ENCODE results near the gene SMG9.

Gene SMG9

GRCh38 chr19:43697295-43697694 lies 57.5 kb downstream of the SMG9 start:
- no peak for DNase-seq (ENCODE audit: low spot score)
- TF ChIP-seq, protein P1, sequence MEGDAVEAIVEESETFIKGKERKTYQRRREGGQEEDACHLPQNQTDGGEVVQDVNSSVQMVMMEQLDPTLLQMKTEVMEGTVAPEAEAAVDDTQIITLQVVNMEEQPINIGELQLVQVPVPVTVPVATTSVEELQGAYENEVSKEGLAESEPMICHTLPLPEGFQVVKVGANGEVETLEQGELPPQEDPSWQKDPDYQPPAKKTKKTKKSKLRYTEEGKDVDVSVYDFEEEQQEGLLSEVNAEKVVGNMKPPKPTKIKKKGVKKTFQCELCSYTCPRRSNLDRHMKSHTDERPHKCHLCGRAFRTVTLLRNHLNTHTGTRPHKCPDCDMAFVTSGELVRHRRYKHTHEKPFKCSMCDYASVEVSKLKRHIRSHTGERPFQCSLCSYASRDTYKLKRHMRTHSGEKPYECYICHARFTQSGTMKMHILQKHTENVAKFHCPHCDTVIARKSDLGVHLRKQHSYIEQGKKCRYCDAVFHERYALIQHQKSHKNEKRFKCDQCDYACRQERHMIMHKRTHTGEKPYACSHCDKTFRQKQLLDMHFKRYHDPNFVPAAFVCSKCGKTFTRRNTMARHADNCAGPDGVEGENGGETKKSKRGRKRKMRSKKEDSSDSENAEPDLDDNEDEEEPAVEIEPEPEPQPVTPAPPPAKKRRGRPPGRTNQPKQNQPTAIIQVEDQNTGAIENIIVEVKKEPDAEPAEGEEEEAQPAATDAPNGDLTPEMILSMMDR (IDR thresholded peaks at IDR 0.05; ENCODE audit: extremely low read depth, missing control alignments) = no peak

DNA sequence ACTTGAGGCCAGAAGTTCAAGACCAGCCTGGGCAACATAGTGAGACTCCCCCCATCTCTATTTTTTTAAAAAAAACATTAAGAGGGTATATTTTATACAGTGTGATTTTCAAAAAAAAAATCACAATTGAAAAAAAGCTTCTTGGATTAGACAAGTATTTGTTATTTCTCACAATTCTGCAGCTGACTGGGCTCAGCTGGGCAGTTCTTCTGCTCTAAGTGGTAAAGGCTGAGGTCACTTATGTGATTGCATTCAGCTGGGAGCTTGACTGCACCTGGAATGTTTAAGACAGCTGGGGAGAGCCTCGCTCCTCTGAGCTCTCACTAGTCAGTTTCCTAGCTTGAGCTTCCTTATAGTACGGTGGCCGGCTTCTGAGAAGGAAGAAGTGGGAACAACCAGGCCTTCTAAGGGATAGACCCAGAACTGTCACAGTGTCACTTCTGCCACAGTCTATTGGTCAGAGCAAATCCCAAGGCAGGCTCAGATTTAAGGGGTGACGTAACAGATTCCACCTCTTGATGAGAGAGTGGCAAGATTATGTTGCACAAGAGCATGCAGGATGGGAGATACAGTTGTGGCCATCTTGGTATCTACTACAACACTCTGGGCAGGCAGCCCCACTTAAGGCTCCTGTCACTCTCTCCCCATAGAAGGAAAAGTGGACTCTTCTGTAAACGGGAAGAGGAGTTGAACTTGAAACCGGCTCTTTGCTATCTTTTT lies 58.6 kb downstream of the SMG9 start:
- TF ChIP-seq, protein P1 (IDR thresholded peaks at IDR 0.05; ENCODE audit: extremely low read depth, missing control alignments) = no peak
- no peak for DNase-seq (ENCODE audit: low spot score)

- DNase-seq (ENCODE audit: low spot score) = no peak
- TF ChIP-seq, protein P1 (IDR thresholded peaks at IDR 0.05; ENCODE audit: extremely low read depth, missing control alignments) = no peak
Measured at GRCh38 chr19:43694553-43694952, 60.2 kb downstream of the SMG9 start.

- DNase-seq (ENCODE audit: low spot score) = no peak
- TF ChIP-seq, protein P1 (IDR thresholded peaks at IDR 0.05; ENCODE audit: extremely low read depth, missing control alignments) = no peak
Measured at GRCh38 chr19:43692877-43693276, 61.9 kb downstream of the SMG9 start.

GRCh38 chr19:43692385-43692784 lies 62.4 kb downstream of the SMG9 start:
- TF ChIP-seq, protein P1 (IDR thresholded peaks at IDR 0.05; ENCODE audit: extremely low read depth, missing control alignments) = no peak
- no peak for DNase-seq (ENCODE audit: low spot score)

GRCh38 chr19:43691755-43692154 lies 63.0 kb downstream of the SMG9 start:
- TF ChIP-seq, protein P1 (IDR thresholded peaks at IDR 0.05; ENCODE audit: extremely low read depth, missing control alignments) = no peak
- DNase-seq (ENCODE audit: low spot score) = no peak

- no peak for DNase-seq (ENCODE audit: low spot score)
- TF ChIP-seq, protein P1 (IDR thresholded peaks at IDR 0.05; ENCODE audit: extremely low read depth, missing control alignments) = no peak
Measured at GRCh38 chr19:43690890-43691289, 63.9 kb downstream of the SMG9 start.
